Stimulated activated CD8-positive, alpha-beta memory T cell treated with anti-CD3 and anti-CD28 coated beads, Interleukin-7, amount 100 ng/mL, for 4 hours (primary cell): Measurements from ENCODE around the gene DAZAP2.

Source experiments
- DNase-seq, 2 donors: peaks; one replicate each; pipeline ENCODE4 v3.0.0-alpha.2; 2020; ENCODE audit warnings: low read depth in 2 of 2

DAZAP2 gene, protein sequence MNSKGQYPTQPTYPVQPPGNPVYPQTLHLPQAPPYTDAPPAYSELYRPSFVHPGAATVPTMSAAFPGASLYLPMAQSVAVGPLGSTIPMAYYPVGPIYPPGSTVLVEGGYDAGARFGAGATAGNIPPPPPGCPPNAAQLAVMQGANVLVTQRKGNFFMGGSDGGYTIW

DNA sequence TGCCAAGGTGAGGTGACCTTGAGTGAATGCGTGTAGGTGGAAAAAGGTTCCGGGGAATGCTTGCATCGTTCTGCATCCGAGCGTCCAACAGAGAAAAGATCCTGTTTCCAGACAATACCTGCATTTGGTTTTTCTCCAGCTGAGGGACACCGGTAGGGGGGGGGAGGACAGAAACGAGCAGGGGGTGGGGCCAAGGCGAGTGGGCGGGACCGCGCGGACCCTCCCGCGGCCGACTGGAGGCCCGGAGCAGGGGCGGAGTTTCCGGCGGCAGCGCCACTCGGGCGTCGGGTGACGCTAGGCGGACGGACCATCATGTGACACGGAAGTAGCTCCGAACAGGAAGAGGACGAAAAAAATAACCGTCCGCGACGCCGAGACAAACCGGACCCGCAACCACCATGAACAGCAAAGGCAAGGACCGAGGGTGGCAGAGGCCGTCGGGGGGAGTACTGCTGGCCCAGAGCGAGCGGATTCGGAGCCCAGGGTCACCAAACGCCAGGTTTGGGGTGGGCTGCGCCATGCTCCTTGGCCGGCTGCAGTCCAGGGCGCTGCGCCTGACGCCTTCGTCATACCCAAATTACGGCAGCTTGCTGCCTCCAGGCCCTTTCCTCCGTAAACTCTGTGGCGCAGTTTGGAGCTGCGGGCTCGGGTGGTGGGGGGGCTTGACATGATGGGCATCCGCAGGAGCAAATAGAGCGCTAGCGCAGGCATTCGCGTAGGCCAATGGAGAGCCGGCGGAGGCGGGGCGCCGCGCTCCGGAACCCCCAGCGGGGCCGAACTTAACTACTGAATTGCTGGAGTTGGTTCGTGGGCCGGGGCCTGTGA, at the start of gene DAZAP2:
TSS of gene DAZAP2 (plus strand) at position 317 of the 825 bp plus-strand sequence. CDS start at position 399, 82 bp downstream.
- peak; percentile 83 to 93 for DNase-seq

DNA sequence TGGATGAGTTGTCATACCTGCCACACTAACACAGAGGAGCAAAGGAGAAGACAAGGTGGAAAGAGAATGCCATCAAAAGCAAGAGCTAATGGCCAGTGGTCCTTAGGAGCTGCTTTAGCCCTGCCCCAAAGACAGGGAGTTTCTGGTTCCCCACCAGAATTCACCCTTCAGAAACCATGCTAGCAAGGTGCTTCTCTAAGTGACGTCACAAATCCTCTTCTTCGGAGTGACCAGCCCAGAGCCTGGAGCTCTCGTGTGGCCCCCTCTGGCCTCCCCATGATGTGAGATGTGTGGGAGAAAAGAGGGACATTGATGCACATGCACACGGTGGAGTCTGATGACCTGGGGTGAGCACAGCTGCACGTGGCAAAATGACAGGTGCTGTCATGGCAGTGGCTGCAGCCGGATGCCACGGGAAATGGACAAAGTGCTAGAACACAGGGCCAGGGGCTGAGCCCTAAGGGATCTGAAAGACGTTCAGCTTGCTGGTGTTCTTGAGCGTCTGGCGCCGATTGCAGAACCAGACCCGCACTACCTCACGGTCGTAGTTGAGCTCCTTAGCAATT, 48.8 kb upstream of the DAZAP2 start:
- DNase-seq: no peak

DNA sequence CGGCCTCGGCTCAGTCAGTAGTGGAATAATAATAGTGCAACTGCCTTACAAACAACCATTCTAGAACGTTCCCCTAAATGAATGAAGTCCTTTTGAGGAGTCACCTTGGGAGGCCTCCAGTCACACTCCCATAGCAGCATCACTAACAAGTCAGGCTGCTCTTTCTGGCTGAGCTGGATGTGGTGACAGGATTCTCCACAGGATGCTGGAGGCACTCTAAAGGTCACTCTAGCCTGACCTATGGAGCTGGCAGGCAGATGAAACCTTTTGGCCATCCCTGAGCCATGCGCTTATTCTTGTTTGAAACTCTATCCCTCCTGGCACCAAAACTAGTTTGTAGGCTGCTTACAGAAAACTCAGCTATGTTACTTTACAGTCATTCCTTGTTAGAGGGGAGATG, 47.8 kb upstream of the DAZAP2 start:
- DNase-seq: no peak

DNA sequence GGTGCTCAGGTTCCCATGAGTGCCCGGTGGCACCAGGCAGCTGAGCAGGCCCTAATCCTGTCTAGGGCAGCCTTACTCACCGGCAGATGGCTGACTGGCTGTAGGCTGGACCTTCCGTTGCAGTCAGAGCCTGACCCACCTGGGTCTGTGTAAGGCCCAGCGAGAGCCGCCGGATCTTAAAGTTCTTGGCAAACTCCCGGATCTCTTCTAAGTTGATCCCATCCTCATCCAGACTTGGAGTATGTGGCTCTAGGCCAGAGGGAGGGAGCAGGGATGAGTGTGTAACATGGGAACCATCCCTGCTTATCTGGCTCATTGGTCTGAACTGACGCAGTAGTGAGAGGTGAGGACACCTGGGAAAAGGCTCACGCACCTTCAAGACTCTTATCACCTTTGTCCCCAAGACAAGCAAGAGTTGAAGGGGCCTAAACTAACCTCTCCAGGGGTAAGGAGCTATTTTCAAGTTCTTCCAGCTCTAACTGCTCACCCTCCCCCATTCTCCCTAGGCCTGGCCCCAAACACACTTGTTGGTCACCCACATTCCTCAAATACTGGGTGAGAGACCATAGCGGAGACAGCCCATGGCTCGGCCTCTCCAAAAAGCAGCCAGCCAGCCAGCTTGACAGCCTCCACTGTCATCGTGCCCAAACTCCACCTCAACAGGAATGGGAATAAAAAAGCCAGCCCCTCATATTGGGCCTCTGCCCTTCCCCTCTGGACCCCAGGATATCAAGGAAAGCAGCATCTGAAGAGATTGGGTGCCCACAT, 46.9 kb upstream of the DAZAP2 start:
- no peak for DNase-seq

DNA sequence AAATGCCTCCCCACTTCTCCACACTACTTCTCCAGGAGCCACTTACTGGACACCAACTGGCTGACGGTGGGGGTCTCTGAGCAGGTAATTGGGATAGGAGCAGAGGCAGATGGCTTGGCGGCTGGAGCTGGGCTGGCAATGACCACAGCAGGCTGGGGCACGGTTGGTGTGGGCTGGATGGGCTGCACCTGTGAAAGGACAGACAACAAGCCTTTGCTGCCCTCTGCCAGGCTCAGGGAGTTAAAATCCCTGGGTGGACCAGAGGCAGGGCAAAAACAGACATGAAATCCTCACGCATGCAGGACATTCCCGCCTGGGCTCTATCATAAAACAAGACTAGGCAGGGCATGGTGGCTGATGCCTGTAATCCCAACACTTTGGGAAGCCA, 46.3 kb upstream of the DAZAP2 start:
- no peak for DNase-seq

DNA sequence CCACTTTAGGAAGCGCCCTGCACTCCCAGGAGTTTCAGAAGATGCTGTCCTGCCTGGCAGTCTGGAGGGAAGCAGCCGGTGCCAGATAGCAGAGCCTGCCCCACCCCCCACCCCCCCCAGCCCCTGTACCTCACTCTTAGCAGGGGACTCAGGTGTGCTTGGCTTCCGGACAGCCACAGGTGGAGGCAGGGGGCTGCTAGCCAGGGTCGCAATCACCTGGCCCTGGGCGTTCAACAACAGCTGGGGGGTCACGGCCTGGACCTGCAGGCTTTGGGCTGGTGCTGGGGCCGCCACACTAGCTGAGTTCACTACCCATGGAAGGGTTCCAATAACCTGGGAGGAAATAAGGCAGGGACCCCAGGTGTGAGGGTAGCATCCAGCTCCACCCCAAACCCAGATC, 42.8 kb upstream of the DAZAP2 start:
- DNase-seq: no peak

DNA sequence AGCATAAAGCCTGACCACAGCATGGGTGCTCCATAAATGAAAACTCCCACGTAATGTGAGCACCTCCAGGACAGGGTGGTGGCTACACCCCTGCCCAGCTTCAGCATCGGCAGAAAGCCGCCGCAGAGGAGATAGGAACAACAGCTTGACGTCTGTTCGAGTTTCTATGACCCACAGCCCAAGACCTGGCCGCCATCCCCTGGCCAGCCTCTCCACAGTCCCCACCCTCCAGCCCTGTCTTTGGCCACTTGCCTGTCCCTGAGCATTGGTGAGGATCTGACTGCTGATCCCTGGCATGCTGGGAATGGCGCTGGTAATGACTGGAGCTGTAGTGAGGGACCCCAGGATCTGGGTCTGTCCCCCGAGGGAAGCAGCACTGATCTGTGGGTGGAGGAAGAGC, 42.1 kb upstream of the DAZAP2 start:
- DNase-seq: no peak

DNA sequence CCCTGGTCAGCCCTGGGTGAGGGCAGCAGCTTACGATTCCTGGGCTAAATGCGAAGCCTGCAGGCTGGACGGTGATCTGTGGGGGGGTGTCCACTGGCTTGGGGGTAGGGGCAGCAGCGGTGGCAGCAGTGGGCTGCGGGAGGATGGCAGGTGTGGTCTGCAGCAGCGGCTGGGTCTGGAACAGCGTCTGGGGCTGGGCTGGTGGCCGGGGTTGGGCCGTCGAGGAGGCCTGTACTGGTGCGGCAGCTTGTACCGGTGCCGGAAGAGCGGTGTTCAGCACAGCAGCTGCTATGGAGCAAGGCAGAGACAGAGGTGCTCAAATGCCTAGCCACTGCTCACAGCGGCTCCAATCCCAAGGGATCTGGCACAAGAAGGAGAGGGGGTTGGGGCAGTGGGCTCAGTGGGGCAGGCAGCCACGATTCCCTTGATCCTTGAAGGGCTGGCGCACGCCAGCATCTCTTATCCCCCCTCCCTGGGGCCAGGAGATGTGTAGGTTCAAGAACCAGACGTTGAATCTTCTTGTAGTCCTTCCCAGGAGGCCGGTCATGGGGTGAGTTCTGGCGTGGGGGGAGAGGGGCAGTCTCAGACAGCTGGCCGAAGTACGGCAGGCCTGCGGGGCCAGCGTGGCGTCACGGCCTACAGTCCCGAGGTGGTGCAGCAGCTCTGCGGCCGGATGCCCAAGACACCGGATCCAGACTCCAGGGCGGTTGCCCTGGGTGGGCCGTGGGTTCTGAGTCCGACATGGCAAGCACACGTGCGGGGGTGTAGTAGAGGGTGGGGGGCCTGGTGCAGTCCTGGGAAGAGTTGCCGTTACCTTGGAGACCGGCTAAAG, 40.7 kb upstream of the DAZAP2 start:
- DNase-seq: no peak

DNA sequence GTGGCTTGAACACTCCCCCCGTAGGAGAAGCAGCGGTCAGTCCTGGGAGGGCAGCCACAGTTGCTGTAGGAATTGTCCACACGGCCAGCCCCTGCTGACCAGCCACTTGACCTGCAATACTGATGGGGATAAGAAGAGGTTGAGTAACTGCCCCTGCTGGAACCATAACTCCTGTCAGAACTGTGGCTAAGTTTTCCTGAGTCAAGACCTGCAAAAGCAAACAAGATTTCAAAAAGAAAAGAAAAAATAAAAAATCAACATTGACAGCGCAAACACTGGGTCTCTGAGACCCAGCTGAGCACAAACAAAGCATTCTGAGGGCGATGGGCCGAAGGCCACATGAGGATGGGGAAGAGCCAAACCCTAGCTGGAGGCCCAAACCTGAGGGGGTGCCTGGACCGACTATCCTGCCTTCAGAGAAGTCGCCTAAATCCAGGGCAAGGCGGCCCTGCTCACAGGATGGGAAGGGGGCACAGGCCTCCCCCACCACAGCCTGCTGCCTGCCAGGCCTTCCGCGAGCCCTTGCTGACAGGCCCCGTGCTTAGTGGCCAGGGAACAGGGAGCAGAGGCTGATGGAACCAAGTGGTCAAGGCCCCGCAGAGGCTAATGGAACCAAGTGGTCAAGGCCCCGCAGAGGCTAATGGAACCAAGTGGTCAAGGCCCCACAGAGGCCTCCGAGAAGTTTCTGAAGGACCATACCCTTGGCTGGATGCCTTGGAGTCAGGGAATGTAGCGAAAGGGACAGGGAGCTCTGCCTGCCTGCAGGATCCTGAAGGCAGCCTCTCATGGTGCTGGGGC, 39.9 kb upstream of the DAZAP2 start:
- no peak for DNase-seq

DNA sequence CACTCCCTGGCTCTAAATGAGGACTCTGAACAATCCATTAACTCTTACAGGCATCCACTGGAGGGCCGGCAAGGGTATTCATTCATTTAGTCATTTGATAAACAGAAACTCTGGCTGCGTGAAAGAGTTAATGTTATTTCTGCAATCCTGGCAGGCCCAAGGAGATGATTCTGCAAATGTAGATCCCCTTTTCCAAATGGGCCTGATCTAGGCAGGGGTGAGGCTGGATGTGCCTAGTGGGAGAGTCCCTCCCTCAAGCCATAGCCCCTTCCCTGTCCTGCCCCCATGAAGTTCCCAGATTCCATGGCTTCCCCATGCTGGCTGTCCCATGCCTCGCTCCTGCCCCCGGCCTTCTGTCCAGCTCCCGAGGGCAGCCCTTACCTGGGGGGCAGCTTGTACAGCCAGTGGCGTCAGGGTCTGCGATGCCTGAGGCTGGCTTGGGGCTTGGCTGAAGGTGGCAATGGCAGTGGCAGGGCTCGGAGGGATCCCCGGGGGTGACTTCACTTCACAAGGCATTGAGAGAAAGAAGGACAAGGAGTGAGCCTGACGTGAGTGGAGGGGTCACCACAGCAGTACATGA, 39.2 kb upstream of the DAZAP2 start:
- DNase-seq: no peak

DNA sequence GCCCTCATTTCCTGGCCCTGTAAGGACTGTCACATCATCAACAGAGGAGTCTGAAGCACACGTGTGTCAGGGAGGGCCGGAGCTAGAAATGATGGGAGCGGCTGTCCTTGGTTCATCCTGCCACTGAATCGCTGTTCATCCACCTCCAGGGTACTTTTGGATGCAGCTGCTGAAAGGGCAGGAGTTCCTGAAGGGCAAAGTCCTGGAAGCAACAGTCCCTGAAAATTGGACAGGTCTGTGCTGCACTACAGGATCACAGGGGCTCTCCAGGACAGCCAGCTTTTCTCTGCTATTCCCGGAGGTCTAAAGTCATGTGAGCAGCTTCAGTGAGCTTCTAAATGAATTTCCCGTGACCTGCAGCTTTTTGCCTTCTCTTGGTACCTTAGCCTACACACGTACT, 38.5 kb upstream of the DAZAP2 start:
- DNase-seq: no peak

DNA sequence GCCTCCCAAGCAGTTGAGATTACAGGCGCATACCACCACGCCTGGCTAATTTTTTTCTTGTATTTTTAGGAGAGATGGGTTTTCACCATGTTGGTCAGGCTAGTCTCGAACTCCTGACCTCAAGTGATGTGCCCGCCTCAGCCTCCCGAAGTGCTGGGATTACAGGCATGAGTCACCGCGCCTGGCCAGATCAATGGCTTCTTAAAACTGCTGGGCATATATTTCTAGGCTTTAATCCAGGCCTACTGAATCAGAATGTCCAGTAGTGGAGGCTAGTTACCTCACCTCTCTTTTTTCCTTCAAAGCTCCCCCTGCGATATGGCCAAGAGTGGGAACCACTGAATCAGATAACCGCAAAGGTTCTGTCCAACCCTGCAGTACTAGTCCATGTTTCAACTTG, 37.8 kb upstream of the DAZAP2 start:
- no peak for DNase-seq

DNA sequence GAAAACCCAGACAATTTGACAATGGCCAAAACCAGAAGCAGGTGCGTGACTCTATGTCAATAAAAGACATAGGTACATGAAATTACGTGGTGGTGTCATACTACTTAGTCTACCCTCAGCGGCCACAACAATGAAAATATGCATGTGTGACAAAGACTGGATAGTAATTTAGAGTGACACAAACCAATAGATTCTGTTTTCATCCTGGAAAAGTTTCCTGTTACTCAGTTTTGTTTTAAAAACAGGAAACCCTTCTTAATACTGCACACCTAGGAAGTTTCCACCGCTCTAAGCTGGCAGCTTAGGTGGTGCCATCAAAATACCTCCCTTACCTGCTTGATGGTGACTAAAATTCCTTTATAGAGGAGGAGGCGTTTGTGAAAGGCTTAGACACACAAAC, 35.9 kb upstream of the DAZAP2 start:
- DNase-seq: no peak

DNA sequence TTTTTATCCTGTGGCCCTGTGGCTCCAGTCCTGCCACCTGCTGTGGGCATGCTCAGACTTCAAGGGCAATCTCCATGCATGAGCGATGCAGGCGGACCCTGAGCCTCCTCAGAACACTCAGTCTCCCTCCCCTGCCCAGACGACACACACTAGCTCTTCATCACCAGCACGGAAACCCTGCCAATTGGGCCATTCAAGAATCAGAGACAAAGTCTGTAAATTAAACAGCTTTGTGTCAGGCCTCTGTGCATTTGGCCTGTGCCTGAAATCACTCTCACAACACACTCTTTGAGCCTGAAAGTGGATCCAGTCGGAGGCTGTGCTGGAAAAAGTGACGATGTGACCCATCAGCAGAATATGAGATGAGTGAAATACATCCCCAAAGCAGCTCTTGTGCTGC, 33.3 kb upstream of the DAZAP2 start:
- no peak for DNase-seq

DNA sequence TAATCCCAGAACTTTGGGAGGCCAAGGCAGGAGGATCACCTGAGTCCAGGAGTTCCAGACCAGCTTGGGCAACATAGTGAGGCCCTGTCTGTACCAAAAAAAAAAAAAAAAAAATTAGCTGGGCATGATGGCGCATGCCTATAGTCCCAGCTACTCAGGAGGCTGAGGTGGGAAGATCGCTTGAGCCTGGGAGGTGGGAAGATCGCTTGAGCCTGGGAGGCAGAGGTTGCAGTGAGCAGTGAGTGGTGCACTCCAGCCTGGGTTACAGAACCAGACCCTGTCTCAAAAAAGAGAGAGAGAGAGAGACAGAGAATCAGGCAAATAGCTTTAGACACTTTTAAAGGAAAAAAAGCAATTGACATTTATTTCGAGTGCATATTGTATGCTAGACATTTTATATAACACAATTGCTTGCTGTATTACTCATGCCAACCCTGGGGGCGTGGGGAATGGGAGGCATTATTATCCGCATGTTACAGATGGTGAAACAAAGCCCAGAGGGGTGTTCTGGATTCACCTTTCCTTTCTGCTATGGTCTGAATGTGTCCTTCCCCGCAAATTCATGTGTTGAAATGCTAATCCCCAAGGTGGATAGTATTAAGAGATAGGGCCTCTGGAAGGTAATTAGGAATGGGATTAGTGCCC, 30.5 kb upstream of the DAZAP2 start:
- no peak for DNase-seq

DNA sequence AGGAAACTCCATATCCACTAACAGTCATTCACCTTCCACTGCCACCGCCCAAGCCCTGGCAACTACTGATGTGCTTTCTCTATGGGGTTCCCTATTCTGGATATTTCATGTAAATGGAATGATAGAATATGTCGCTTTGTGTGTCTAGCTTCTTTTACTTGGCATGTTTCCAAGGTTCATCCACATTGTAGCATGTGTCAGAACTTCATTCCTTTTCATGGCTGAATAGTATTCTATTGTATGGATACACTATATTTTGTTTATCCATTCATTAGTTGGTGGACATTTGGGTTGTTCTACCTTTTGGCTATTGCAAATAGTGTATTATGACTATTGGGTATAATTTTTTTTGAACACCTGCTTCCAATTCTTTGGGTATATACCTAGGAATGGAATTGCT, 29.4 kb upstream of the DAZAP2 start:
- no peak for DNase-seq

DNA sequence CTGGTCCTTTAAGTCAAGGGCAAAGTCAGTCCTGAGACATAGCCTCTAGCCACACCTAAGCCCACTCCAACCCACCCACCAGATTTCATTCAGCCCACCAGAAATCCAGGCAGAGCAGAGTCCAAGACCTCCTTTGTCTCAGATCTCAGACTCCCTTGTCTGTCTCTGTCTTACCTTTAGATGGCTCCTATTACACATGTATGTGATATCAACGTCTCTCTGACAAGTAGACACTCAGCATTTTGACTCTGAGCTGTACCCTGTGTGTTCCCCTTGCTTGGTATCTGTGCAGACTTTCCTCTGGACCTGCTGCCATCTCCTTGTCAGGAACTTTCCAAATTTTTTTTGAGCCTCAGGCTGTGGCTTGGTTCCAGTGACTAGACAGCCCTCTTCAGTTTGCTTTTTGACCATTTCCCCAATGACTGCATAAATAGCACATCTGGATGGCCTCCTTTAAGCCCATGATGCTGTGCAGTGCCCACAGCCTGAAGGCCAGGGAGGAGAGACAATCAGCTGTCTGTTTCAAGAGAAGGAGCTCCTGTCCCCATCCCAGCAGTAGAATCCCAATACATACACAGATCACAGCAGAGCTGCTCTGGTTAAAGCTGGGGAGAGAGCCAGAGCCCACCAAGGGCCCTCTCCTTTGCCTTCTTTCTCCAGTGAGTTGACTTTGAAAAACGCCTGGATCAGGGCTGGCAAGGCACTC, 27.8 kb upstream of the DAZAP2 start:
- DNase-seq: no peak

DNA sequence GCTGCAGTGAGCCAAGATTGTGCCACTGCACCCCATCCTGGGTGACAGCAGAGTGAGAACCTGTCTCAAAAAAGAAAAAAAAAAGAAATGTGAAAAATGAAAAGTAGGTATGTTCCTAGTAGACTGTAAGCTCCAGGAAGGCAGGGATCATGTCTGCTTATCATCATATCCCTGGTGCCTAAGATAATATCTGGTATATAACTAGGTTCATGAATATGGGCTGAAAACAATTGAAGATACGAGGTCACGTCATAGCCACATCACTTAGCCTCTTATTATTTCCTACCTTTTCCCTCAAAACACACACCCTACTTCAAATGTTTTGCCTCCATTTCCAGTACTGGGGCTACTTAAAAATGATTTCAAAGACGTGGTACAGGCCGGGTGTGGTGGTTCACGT, 23.7 kb upstream of the DAZAP2 start:
- DNase-seq: no peak

DNA sequence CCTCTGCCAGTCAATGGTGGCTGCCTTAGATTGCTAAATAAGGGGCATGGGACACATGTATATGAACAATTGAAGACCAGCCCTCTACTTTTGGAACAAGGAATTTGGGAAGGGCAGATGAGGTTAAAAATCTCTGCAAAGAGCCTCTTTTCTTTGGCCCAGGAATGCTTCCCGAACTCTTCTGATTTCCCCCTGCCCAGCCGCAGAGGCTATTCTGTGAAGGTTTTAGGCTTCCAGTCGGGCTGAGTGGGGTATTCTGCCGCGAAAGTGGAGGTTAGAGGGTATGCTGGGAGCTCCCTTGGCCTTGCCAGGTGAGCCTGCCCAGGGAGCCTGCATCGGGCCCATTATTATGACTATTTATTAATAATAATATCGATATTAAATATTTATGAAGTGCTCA, 22.0 kb upstream of the DAZAP2 start:
- no peak for DNase-seq
